GM15510 (cell line): Measurements from ENCODE around the gene EML6.

Source experiments
- POLR2A ChIP-seq: IDR thresholded peaks from 3 replicates; pipeline ENCODE4 v1.6.1; 2011; ENCODE audit warnings: borderline replicate concordance; ENCODE audit not compliant: insufficient read length; ENCODE audit errors: extremely low read depth

Gene EML6

DNA sequence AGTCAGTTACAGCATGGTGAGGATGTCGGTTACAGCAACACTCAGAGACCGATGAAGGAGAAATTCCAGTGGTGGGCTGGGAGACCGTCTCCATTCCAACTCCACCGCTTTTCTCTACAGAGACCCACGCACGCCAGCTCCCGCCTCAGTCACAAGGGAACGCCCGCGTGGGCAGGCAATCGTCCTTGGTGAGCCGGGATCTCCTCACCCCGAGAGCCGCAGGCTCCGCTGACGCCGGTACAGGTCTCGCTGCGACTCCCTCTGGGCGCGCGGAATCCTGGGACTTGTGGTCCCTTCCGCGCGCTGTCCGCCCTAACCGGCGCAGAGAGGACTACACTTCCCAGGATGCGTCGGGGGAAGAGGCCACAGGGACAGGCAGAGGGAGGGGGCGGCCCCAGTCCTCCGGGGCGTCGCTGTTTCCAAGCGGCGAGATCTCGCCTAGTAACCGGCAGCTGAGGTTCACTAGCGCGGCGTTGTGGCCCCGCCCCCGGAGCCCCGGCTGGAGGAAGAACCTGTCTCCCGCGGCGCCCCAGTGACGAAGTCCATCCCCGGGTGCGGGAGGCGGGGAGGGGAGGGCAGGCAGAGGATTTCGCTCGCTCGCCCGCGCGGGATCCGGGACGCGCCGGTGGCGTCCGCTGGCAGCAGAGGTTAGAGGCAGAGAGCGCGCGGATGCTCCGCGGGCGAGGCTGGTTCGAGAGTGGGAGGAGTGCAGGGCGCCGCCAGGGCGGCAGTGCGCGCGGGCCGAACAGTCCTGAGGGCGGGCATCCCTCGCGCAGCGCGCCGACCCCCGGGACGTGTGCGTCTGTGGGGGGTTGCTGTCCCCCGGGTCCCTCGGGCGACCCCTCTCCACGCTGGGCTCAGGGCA, at the start of gene EML6:
Gene EML6, plus strand, starts transcription at position 532 of the 865 bp plus-strand sequence. CDS start 1,400 bp downstream, outside the sequence.
- peak; percentile 60 for TF ChIP-seq POLR2A

DNA sequence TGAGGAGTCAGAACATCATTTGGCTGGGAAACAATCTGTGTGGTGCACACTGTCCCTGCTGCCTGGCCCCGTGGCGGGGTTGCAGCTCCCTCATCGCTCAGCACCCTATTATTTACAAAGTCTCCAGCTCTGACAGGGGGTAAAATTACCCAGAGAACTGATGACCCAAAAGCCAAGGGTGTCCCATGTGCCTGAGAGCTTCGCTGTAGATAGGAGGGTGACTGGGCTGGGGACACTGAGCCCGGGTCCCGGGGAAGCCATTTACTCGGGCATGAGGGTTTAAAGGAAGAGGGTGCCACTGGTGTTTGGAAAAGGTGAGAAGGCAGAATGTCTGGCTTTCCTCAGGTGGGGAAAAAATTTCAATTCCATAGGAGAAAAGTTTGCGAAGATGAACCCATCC, 48.2 kb upstream of the EML6 start:
- no peak for TF ChIP-seq POLR2A

DNA sequence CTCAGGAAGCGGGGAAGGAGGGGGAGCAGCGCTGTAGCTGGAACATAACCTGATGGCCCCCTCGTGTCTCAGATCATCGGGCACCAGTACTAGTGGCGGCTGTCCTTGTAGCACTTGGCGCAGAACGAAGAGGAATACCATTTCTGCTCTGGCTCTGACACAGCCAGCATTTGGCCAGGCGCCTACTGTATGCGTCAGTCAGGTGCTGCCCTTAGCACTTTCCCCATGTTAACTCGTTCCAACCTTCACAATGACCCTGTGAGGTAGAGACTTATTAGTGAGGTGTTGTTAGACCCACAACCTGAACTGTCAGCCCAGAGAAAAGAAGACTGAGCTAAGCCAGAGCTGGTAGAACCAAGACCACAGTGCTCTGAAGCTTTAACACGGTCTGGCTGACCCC, 47.7 kb upstream of the EML6 start:
- TF ChIP-seq POLR2A: no peak

GRCh38 chr2:54676656-54677055, 46.8 kb upstream of the EML6 start:
- TF ChIP-seq POLR2A: no peak

GRCh38 chr2:54677476-54678265, 45.8 kb upstream of the EML6 start:
- TF ChIP-seq POLR2A: no peak

DNA sequence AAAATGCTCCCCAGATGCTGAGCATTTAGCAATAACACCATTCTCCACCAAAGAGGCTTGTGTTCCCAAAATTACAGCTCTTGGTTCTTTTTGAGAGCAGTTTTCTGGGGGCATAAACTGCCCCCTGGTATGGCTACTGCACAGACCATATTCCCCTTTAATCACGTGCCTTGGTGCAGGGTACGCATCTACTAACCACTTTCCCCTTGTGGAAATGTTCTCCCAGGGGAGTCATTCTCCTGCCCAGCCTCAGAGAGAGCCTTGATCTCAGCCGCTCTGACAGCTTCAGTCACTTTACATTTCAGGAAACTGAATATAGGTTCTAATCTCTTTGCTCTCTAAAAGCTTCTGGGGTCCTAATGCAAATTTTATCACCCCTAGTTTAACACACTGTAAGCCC, 44.7 kb upstream of the EML6 start:
- TF ChIP-seq POLR2A: no peak

- TF ChIP-seq POLR2A: no peak
Measured at GRCh38 chr2:54680397-54681041, 42.9 kb upstream of the EML6 start.

GRCh38 chr2:54681416-54681815, 42.0 kb upstream of the EML6 start:
- no peak for TF ChIP-seq POLR2A

DNA sequence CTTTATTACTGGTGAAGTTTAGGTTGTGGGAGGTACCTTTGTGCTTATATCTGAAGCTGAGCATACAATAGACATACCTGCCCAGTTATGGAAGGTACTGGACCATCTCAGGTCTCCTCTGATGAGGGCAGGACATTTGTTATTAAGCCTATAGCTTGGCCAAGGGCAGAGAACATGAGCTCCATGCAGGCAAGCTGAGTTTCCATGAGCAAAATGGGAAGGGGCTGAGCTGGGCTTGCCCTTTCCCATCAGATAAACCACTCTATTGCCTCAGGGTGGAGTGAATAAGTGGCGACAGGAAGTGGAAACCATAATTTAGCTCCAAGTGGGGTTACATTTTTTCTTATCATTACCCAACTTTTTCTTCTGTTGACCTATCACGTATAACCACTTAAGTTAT, 39.9 kb upstream of the EML6 start:
- no peak for TF ChIP-seq POLR2A

DNA sequence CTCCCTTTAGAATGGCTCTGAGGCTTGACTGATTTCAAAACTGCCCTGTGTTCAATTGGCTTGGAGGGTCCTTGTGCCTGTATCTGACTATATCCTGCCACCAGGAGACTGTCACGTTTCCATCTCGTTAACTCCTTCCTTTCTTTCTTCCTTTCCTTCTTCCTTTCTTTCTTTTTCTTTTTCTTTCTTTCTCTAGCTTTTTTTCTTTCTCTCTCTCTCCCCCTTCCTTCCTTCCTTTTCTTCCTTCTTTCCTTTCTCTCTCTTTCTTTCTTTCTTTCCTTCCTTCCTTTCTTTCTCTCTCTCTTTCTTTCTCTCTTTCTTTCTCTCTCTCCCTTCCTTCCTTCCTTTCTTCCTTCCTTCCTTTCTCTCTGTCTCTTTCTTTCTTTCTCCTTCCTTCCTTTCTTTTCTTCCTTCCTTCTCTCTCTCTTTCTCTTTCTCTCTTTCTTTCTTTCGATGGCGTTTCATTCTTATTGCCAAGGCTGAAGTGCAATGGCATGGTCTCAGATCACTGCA, 38.1 kb upstream of the EML6 start:
- TF ChIP-seq POLR2A: no peak

- TF ChIP-seq POLR2A: no peak
Measured at GRCh38 chr2:54687595-54688152, 35.8 kb upstream of the EML6 start.

DNA sequence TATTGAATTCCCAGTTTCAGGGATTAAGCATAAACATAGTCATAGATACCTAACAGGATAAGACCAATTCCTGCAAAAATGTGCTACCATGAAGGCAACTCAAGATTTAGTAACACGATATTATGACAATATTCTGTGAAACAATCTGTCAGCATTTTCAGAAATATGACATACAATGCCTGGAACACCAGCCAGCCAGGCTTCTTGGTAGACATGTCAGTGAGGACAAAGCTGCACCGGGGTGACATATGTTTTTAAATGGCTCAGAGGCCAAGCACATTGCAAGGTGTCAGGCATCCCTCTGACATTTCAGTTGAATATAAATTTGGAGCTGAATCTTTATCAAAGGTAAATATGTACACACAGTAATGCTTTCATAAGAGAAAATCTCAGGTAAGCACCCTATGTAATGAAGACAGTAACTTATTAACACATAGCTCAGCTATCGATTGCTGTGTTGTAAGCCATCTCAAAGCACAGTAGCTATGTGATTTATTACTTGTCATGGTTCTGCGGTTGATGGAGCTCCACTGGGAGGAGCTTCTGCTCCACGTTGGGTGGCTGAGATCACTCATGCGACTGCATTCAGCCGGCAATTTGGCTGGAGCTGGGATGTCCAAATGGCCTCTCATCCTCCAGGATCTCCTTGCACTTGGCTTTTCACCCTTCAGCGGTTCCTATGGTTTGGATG, 31.9 kb upstream of the EML6 start:
- no peak for TF ChIP-seq POLR2A

- no peak for TF ChIP-seq POLR2A
Measured at GRCh38 chr2:54692556-54692955, 30.9 kb upstream of the EML6 start.

GRCh38 chr2:54695378-54695777, 28.1 kb upstream of the EML6 start:
- no peak for TF ChIP-seq POLR2A
